Activated CD4-positive, alpha-beta T cell treated with anti-CD3 and anti-CD28 coated beads for 1 hour (primary cell): Measurements from ENCODE around the gene LRP5.
A peak's percentile ranks its signal among the peaks of the same experiment; 100 is the strongest.
"Not testable (repeated sequence)": the region's sequence is repeated elsewhere in the genome, so short reads cannot be mapped to it uniquely, and the experiment has no call there.

ENCODE experiments used
- DNase-seq: peaks from one replicate; pipeline ENCODE4 v3.0.0-alpha.2; 2020

LRP5 gene

DNA sequence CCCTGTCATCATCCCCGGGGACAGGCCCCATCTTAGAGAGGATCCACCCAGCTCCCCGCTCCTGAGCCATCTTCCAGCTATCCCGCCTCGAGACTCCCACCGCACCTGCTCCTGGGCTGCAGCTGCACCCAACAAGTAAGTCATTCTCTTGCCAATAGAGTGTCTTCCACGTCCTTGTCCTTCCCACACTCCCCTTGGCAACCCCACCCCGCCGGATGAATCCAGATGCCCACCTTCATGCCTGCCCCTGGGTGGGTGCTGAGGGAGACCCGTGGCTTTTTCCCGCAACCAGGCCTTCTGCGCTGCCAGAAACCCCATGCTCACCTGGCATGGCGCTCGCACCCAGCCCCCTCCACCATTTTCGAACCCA lies 29.5 kb upstream of the LRP5 start:
- DNase-seq = no peak

DNA sequence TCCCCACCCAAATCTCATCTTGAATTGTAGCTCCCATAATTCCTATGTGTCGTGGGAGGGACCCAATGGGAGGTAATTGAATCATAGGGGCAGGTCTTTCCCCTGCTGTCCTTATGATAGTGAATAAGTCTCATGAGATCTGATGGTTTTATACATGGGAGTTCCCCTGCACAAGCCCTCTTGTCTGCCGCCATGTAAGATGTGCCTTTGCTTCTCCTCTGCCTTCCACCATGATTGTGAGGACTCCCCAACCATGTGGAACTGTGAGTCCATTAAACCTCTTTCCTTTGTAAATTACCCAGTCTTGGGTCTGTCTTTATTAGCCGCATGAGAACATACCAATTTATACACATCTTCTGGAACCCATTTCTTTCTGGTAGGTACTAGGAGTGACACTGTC lies 27.8 kb upstream of the LRP5 start:
- DNase-seq = not testable (repeated sequence)

DNA sequence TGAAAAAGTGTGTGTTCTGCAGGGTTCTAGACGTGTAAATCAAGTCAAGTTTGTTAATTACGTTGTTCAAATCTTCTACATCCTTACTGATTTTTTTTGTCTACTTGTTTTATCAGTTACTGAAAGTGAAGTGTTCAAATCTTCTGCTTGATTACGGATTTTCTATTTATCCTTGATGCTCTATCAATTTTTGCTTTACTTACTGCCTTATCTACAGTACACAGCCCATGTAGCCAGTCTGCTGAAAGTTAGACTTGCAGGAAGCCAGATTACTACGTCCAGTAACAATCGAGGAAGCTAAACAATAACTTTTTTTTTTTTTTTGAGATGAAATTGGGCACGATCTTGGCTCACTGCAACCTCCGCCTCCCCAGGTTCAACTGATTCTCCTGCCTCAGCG lies 25.0 kb upstream of the LRP5 start:
- DNase-seq = no peak

DNA sequence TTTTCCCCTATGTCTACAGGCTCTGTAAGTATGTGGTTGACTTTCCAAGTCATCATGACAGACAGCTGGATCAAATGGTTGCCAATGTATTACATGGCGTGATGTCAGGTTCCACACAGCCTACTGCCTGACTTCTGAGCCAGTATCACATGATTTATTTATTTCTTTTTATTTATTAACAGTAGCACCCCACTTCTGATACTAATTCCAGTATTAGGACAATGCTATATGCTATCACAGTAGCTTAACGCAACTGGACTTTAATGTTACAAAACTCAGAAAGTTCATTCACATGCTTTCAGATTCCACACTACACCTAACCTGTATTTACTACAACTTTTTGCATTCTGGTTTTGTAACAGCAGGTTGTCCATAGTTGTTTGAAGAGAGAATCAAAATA lies 22.9 kb upstream of the LRP5 start:
- DNase-seq = no peak

DNA sequence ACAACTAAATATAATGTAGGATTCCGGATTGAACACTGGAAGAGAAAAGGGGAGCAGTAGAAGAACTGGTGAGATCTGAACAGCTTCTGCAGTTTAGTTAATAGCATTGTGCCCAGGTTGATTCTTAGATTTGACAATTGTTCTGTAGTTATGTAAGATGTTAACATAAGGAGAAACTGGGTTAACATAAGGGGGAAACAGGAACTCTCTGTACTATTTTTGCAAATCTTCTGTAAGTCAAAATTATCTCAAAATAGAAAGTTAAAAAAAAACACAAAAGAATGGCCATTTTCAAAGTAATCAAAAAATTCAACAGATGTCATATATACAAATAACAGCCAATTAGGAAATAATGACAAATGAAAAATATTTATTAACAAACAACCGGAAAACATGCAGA lies 18.7 kb upstream of the LRP5 start:
- DNase-seq = no peak

DNA sequence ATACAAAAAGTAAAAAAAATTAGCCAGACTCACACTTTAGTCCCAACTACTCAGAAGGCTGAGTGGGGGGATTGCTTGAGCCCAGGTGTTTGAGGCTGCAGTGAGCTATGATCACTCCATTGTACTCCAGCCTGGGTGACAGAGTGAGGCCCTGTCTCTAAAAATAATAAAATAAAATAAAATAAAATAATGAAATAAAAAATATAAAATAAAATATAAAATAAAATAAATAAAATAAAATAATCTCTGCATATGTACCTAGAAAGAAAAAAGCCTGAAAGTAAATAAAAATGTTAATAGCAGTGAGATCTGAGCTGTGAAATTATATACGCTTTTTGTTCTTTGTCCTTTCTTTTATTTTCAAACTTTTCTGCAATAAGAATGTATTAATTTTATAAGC lies 17.1 kb upstream of the LRP5 start:
- no peak for DNase-seq

DNA sequence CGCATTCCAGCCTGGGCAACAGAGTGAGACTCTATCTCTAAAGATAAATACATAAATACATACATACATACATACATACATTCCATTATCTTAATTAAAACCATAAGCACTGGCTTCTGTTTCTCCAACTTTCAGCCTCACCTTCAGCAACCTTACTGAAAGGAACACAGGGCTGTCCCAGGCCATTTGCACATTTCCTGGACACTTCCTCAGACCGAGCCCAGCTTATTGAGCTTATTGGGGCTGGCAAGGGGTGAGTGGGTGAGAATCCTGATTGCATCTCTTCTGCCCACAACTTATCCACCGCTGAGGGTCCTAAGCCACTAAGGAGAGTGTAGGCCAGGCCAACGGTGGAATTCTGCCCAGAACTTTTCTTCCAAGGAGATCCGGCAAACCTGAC lies 16.5 kb upstream of the LRP5 start:
- DNase-seq = no peak

DNA sequence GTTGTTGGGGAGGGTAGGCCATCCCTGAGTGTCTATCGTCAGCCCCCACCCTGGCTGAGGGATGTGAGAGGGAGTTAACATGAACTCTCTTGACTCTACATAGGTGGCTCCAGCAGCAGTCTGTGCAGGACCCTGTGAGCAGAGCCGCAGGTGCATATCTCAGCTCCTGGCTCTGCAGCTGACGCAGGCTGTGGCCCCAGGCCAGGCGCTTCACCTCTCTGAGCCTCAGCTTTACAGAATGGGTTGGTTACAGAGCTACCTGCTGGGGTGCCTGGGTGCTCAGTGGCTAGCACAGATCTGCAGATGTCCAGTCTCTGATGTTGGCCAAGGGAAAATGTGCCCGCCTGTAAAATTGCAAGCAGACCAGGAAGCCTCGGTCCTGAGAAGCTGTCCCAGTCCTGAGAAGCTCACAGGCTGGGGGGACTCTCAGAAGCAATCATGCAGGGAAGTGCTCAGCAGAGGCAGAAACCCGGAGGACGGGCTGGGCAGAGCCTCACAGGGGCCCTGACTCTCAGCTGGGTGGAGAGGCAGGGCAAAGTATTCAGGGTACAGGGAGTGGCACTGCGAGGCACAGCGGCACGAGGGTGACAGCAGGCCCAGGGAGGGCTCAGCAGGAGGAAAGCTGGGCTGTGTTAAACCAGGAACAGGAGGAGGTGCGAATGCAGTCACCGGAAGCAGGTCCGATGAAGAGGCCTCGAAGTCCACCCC lies 15.9 kb upstream of the LRP5 start:
- DNase-seq = no peak

DNA sequence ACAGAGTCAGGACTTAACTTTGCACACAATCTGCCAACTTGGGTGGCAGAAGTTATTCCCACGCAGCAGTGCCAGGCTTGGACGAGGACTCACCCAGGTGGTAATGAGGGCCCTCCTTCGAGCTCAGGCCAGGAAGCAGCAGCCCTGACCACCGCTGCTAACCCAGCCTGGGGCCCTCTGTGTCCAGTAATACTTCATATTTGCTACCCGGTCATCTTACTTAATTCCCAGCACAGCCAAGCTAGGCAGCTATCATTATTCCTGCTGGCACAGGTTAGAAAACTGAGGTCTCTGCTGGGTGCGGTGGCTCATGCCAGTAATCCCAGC lies 15.4 kb upstream of the LRP5 start:
- no peak for DNase-seq

DNA sequence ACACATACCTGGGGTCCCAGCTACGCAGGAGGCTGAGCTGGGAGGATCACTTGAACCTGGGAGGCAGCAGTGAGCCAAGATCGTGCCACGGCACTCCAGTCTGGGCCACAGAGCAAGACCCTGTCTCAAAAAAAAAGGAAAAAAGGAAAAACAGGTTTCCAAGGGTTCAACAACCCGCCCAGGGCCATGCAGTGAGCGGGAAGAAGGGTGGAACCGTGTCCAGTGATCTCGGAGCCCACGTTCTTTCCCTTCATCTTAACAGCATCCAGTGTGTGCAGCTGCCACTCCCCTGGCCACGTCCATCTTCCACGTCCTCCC lies 14.9 kb upstream of the LRP5 start:
- no peak for DNase-seq

DNA sequence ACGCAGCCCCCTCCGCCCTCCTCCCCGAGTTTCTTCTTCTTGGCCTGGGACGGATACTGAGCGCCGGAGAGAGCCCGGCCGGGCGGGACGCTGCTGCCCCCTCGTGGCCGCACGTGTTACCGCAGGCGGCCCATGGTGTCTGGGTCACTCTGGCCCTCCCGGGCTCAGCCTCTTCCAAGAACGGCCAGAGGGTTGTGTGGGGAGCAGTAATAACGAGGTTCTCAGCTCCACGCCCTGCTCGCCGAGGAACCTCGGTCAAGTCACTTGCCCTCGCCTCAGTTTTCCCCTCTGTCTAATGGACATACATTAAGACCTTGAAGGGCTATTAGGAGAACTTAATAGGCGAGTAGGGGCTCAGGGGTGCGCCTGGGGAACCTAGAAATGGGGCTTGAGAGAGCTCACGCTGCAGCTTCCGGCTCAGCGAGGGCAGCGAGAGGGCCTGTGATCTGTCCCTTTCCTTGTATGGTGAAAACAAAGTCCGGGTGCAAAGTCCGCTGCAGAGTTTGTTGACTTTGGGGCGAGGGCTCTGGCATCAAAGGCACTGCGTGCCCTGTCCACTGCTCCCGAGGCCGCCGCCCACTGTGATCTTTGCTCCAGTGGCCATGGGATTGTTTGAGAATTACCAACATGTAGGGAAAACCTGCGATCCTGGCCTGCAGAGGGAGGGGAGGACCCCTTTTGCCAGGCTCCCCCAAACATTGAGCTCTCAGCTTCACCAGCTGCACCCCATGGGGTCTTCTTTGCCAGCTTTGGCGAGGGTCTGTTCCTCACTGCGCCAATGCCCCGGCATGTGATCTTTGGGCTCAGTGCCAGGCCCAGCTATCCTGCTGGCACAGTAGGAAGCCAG lies 14.4 kb upstream of the LRP5 start:
- DNase-seq = peak; percentile 62

DNA sequence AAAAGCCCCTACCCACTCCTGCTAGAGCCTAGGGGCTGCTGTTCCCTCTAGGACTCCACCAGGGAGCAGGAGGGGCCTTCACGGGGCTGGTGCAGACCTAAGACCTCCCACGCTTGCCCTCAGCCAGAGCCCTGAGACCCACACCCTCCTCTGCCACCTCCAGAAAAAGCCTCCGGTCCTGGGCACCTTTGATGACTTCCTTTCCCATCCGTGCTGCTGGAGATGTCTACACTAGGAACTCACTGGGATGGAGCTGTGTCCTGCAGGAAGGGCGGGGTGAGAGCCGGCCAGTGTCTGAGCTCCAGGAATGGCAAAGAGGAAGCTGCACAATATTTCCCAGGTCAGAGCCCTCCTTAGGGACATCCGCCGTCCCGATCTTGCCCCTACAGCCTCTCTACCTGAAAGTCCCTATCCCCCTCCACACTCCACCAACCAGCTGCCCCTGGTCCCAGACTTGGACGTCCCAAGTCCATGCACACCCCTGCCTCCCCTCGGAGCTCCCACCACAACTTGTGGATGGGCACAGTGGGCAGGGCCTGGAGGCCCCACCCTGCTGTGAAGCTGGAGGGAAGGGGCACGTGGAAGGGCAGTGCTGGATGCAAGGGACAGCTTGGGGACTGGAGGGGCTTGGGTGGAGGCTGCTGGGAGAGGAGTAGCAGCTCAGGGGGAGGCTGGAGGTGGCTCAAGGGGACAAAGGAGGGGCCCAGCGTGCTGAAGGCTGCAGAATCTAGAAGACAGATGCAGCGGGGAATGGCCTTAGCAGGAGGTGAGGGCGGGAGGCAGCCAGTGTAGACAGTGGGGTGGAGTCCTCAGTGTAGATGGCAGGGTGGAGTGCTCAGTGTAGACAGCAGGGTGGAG lies 13.5 kb upstream of the LRP5 start:
- DNase-seq = no peak

DNA sequence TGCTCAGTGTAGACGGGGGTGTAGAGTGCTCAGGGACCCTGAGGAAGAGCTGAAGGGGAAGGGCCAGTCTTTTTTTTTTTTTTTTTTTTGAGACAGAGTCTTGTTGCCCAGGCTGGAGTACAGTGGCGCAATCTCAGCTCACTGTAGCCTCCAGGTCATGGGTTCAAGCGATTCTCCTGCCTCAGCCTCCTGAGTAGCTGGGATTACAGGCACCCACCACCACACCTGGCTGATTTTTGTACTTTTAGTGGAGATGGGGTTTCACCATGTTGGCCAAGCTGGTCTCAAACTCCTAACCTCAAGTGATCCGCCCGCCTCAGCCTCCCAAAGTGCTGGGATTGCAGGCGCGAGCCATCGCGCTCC lies 12.9 kb upstream of the LRP5 start:
- DNase-seq = not testable (repeated sequence)

DNA sequence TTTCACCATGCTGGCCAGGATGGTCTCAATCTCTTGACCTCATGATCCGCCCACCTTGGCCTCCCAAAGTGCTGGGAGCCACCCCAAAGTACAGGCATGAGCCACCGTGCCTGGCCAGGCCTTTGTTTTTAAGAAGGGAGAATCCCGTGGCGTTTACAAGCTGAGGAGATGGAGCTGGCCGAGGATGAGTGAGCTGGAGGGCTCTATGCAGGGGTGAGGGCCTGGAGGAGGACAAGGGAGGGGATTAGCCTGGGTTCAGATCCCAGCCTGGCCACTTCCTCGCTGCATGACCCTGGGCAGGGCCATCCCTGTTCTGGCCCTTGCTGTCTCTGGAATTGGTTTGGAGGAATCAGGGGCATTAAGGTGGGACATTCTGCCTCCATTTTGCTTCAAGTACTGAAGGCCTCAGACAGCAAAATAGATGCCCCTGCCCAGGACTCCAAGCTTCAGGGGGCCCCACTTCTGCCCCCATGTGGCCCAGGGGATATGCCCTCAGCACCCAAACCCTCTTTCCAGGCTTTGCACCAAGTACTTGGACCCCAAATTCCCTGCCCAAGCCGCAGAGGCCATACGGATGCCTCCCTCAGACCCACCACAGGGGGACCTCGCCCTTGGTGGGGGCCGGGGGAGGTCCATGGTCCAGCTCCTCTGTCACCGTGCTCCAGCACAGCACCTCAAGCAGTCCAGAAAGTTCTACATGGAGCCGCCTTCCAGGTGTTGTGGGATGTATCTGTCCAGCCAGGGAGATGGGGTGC lies 12.1 kb upstream of the LRP5 start:
- no peak for DNase-seq

DNA sequence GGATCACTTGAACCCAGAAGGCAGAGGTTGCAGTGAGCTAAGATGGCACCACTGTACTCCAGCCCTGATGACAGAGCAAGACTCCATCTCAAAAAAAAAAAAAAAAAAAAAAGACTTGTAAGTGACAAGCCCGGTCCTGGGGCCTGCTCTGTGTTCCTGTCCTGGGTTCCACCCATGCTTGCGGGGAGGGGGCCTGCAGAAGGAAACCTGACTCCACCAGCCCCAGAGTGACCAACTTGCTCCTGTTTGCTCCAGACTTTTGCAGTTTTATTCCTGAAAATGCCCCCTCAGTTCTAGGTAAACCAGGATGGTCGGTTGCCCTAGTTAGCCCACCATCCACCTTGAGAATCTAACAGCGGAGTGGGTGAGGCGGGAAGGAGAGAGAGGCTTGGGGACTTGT lies 10.1 kb upstream of the LRP5 start:
- DNase-seq = no peak

DNA sequence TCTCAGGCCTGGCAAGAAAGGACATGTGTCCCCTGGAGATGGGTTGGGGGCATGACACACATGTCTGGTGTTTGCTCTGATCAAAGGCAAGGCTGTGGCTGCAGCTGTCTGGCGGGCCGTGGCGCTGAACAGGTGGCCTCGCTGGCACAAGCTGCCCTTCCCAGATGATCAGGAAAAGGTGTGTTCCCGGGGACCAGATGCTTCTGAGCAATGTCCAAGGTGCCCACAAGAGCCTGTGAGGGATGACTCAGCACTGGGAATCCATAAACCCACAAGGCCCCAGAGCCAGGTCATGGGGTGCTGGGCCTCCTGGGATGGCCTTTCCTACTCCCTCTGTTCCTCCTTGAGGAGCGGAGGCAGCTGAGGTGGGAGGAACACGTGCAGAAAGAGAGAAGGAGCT lies 9.7 kb upstream of the LRP5 start:
- no peak for DNase-seq

DNA sequence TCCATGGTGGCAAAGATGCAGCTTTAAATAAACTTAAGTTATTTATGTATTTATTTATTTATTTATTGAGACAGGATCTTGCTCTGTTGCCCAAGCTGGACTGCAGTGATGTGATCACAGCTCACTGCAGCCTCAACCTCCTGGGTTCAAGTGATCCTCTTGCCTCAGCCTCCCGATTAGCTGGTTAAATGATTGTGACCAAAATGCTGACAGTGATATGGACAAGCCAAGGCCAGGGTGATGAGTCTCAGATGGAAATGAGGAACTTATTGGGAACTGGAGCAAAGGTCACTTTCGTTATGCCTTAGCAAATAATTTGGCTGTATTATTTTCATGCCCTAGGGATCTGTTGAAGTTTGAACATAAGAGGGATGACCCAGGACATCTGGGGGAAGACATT lies 9.3 kb upstream of the LRP5 start:
- DNase-seq = no peak

DNA sequence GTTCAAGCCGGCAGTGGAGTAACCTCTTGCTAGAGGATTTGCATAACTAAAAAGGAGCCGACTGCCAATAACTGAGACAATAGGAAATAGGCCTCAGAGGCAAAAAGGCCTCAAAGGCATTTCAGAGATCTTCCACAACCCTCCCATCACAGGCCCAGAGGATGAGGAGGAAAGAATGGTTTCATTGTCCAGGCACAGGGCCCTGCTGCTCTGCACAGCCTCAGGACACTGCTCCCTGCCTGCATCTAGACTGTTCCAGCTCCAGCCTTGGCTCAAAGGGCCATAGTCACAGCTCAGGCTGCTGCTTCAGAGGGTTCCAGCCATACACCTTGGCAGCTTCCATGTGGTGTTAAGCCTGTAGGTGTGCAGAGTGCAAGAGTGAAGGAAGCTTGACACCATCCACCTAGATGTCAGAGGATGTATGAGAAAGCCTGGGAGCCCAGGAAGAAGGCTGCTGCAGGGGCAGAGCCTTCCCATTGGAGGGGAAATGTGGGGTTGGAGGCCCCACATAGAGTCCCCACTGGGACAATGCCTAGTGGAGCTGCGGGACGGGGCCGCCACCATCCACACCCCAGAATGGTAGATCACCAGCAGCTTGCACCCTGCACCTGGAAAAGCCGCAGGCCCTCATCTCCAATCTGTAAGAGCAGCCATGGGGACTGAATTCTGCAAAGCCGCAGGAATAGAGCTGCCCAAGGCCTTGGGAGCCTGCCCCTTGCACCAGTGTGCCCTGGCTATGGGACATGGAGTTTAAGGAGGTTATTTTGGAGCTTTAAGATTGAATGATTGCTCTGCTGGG lies 8.2 kb upstream of the LRP5 start:
- no peak for DNase-seq

DNA sequence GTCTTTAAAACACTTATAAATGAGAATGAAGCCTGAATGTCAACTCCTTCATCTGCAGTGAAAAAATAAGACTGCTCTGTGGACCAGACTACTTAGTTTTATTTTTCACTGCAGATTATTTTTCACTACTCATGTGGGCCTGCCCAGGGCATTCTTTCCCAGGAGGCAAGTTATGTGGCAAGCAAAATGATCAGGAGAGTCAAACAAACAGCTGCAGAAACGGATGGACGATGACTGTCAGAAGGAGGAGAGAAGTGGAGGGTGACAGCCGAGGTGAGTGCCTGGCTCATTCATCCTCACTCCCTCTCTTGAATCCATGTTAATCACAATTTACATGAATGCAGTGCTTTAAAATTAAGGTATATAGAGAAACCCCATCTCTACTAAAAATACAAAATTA lies 5.8 kb upstream of the LRP5 start:
- DNase-seq = no peak

DNA sequence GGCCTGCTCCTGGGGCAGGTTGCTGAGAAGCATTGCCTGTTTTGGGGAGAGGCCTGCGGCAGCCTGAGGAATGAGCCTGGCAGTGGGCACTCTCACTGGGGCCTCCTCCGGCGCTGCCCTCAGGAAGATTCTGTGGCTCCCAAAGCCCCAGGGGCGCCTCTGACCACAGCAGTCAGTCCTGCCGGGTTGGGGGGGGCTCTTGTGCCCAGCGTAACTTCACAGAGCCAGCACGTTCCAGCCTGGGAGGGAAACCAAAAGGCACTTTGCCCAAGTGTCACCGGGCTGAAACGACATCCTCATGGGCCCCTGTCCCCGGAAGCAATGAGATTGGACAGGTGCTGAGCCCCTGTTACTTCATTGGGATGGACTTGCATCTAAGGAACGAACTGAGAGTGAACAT lies 4.3 kb upstream of the LRP5 start:
- DNase-seq = no peak

DNA sequence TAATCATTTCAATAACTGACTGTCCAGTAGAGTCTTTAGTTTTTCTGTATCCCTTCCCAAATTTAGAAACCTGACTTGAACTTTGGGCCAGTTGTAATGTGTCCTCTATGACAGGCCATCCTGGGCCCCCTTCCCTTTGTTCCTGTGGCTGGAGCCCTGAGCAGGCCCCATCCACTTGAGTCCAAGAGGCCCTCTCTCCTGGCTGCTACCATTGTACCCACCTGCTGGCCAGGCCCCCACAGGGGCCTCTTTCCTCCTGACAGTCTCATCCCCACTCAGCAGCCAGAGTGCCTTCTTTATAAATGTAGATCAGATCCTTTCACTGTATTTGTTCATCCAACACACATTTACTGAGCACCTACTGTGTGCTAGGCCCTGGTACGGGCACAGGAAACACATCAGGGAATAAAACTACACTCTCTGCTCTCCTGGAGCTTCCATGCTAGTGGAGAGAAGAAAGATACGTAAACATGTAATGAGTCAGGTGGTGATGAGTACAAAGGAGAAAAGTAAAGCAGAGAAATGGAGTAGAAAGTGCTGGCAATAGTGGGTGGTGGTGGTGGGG lies 2.7 kb upstream of the LRP5 start:
- DNase-seq = no peak
